KMS-11 (cell line): ENCODE measurements around the gene MYMX.

Source experiments
- H2AFZ ChIP-seq: fragments of 200-600 bp; sonication (generic); 2 replicates; pipeline ENCODE4 v1.6.1; 2016; ENCODE audit warnings: antibody characterized with exemption, mixed run types, low read depth
- H3K27ac ChIP-seq: fragments of 200-600 bp; sonication (generic); 2 replicates; pipeline ENCODE4 v1.6.1; 2016; ENCODE audit warnings: mild to moderate bottlenecking, mixed run types
- H3K27me3 ChIP-seq: fragments of 200-600 bp; sonication (generic); 2 replicates; pipeline ENCODE4 v1.6.1; 2017; ENCODE audit warnings: mild to moderate bottlenecking, low read depth, mixed run types, moderate library complexity; ENCODE audit not compliant: insufficient read depth
- H3K36me3 ChIP-seq: fragments of 200-600 bp; sonication (generic); 2 replicates; pipeline ENCODE4 v1.6.1; 2017; ENCODE audit warnings: mild to moderate bottlenecking, mixed run types; ENCODE audit not compliant: insufficient read depth
- H3K4me1 ChIP-seq: fragments of 200-600 bp; sonication (generic); 2 replicates; pipeline ENCODE4 v1.6.1; 2016; ENCODE audit warnings: mild to moderate bottlenecking, low read depth, mixed run types; ENCODE audit not compliant: poor library complexity, severe bottlenecking
- H3K4me2 ChIP-seq: fragments of 200-600 bp; sonication (generic); 2 replicates; pipeline ENCODE4 v1.7.0; 2016; ENCODE audit warnings: mild to moderate bottlenecking, mixed run types
- H3K4me3 ChIP-seq: fragments of 200-600 bp; sonication (generic); IDR thresholded peaks from 2 replicates; pipeline ENCODE4 v1.6.1; 2017; ENCODE audit warnings: low read depth, low read length, mixed read lengths; ENCODE audit not compliant: insufficient read depth
- H3K79me2 ChIP-seq: fragments of 200-600 bp; sonication (generic); 2 replicates; pipeline ENCODE4 v1.6.1; 2016; ENCODE audit warnings: low read depth, mixed run types; ENCODE audit not compliant: insufficient read depth
- H3K9ac ChIP-seq: fragments of 200-600 bp; sonication (generic); 2 replicates; pipeline ENCODE4 v1.6.1; 2016; ENCODE audit warnings: mild to moderate bottlenecking, mixed run types
- H4K20me1 ChIP-seq: fragments of 200-600 bp; sonication (generic); 2 replicates; pipeline ENCODE4 v1.6.1; 2016; ENCODE audit warnings: mild to moderate bottlenecking, mixed run types; ENCODE audit not compliant: insufficient read depth
- CTCF ChIP-seq: fragments of 200-600 bp; sonication (generic); conservative IDR thresholded peaks from 2 replicates; pipeline ENCODE4 v1.6.1; 2017; ENCODE audit warnings: low read depth, mild to moderate bottlenecking, antibody characterized with exemption, low read length, moderate library complexity, mixed read lengths

MYMX gene

GRCh38 chr6:44216677-44217331 is at the start of gene MYMX:
TSS of gene MYMX (plus strand) at chr6:44216926. CDS start at chr6:44217472, 546 bp downstream.
- TF ChIP-seq CTCF, result no peak
- Histone ChIP-seq H3K9ac (no peak within 1 kb of the TSS), H3K4me3 (no peak within 1 kb of the TSS), H3K27ac (no peak within 1 kb of the TSS), H2AFZ (no peak within 1 kb of the TSS), H3K4me1 (peaks cover 43% of the 10 kb centered on the region), H4K20me1 (no peaks in the 10 kb centered on the region), H3K36me3 (no peaks in the 10 kb centered on the region), H3K79me2 (no peaks in the 10 kb centered on the region), H3K4me2 (no peak within 1 kb of the TSS), H3K27me3 (no peaks in the 10 kb centered on the region)

GRCh38 chr6:44167567-44167966 is 49.2 kb upstream of the MYMX start:
- no peak overlapping the region for H3K9ac ChIP-seq
- no peak overlapping the region for H3K27ac ChIP-seq
- H3K79me2 ChIP-seq, result no peaks in the 10 kb centered on the region
- no peaks in the 10 kb centered on the region for H4K20me1 ChIP-seq
- H3K27me3 ChIP-seq, result 0 out of 2 replicates have a peak, but pooled peaks cover 4% of the 10 kb centered on the region
- H3K4me1 ChIP-seq, result peaks cover 3% of the 10 kb centered on the region
- no peak overlapping the region for H2AFZ ChIP-seq
- H3K4me2 ChIP-seq, result no peak overlapping the region
- H3K4me3 ChIP-seq, result no peak overlapping the region
- no peak for TF ChIP-seq CTCF
- no peaks in the 10 kb centered on the region for H3K36me3 ChIP-seq

- Histone ChIP-seq H3K79me2 (no peaks in the 10 kb centered on the region), H3K27ac (no peak overlapping the region), H2AFZ (no peak overlapping the region), H3K4me2 (no peak overlapping the region), H3K4me3 (no peak overlapping the region), H3K4me1 (peaks cover 8% of the 10 kb centered on the region), H3K36me3 (no peaks in the 10 kb centered on the region), H3K9ac (no peak overlapping the region), H3K27me3 (0 out of 2 replicates have a peak, but pooled peaks cover 4% of the 10 kb centered on the region), H4K20me1 (no peaks in the 10 kb centered on the region)
- no peak for TF ChIP-seq CTCF
These were observed 47.6 kb upstream of the MYMX start for GRCh38 chr6:44169154-44169553.

- H3K27ac ChIP-seq, result no peak overlapping the region
- no peak overlapping the region for H3K4me2 ChIP-seq
- H3K36me3 ChIP-seq, result no peaks in the 10 kb centered on the region
- H3K9ac ChIP-seq, result no peak overlapping the region
- no peaks in the 10 kb centered on the region for H4K20me1 ChIP-seq
- H3K79me2 ChIP-seq, result no peaks in the 10 kb centered on the region
- H3K4me3 ChIP-seq, result no peak overlapping the region
- H3K27me3 ChIP-seq, result 0 out of 2 replicates have a peak, but pooled peaks cover 4% of the 10 kb centered on the region
- peaks cover 8% of the 10 kb centered on the region for H3K4me1 ChIP-seq
- no peak for TF ChIP-seq CTCF
- H2AFZ ChIP-seq, result no peak overlapping the region
These were observed 46.7 kb upstream of the MYMX start for GRCh38 chr6:44169886-44170570.
